GM21526 (cell line): ENCODE results near the gene VSIG4.
A peak's percentile ranks its signal among the peaks of the same experiment; 100 is the strongest.

Source experiments
- ATAC-seq: cut with Tn5 transposase; IDR thresholded peaks from one replicate; pipeline ENCODE4 v1.9.1; 2021; ENCODE audit warnings: moderate library complexity; ENCODE audit not compliant: unreplicated experiment, low FRiP score

VSIG4 gene

DNA sequence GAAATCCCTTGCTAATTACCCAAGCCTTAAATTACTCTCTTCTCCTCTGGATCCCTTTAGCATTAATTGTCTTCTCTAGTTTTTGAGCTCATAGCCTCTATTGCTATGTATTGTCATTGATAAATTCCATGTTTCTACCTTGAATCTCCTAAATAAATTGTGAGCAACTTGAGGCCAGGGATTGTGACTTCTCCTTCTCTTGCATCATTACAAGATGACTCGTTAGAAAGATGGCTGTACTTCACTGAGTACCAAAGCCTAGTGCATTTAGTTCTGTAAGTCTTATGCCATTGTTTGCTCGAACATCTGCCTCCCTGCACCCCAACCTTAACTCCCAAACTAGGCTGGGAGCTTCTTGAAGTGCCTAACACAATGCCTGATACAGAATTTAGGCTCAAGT, 15.3 kb downstream of the VSIG4 start:
- no peak for ATAC-seq

- ATAC-seq: no peak
These were observed 15.8 kb downstream of the VSIG4 start for GRCh38 chrX:66024092-66024467.

GRCh38 chrX:66023385-66024091, 16.3 kb downstream of the VSIG4 start:
- ATAC-seq: no peak

DNA sequence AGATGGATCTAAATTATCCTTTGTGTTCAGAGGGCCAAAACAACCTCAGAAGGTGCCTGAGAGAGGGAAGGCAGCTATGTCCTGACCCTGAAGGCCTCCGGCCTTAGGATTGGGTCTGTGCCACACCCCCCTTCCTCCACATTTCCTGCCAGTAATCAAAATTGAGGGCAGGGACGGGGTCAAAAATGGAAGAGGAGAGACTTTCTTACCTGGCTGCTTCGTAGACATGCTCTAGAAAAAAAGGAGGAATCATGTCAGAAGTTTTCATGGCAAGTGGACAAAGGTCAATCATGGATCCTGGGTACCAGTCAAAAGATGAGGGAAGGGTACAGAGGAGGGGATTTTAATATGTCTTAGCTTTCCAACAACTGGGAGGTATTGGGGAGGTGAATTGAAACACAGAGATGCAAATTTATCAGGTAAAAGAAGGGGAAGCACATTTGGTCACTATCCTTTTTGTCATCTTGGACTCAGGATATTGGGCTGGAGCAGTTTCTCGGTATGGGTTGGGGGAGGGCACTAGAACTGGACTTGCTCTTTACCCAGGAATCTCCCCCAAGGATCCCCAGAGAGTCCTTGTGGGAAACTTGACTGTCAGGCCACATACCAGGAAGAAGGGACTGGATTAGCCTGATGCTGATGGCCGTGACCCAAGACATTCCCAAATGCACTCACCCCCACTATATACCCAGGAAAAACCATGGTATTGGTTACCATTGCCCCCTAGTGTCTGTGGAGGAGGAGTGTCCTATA, 17.1 kb downstream of the VSIG4 start:
- no peak for ATAC-seq

DNA sequence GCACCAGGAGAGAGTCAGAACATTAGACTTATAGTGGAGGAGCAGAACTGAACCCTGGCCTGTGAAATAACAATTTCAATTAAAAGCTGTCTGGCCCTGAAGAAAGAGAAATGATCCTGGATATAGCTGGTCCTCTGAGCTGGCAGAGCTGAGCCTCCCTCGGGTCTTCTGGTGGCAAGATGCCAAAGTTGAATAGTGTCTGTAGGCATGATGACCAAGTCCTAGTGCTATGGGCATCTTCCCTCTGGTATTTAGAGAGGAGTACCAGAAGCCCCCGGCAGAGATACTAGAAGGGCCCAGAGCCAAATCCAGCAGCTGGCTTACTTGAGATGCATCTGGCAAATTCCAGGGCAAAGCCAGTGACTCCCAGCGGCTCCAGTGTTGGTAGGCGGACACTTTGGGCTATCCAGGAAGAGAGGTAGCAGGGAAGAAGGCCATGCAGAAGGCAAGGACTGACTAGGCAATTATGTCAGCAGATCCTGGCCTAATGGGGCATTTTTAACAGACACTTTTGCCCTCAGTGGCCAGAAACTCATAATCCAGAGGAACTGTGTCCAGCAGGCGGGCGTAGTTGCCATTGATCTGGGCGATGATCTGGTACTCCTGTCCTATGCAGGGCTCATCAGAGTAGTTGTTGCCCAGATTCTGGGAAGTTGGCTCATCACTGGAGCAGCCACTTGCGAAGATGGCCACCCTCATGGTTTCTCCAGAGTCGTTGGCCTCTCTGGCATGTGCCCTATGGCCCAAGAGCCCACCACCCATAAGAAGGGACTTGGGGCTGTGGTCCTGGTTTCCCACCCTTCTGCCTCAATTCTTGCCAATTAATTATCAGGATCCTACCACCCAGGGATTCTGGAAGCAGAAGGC, 17.9 kb downstream of the VSIG4 start:
- ATAC-seq: no peak

DNA sequence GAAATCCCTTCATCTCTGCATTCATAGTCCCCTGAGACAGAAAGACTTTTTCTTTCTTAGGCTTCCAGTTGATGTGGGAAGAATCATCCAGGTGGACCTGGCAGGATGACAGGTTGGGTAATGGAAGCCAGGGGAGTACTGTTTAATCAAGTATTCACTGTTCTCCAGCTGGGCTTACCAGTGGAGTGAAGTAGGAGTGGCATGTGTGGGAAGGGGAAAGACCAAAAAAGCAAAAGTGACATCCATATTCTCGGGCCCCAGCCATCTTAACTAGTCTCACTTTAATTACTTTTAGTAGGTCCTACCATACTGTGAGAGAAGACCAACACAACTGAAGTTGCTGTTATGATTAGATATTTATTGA, 18.5 kb downstream of the VSIG4 start:
- no peak for ATAC-seq

GRCh38 chrX:66020631-66021334, 19.1 kb downstream of the VSIG4 start:
- no peak for ATAC-seq

GRCh38 chrX:66019974-66020373, 19.9 kb downstream of the VSIG4 start:
- ATAC-seq: no peak

DNA sequence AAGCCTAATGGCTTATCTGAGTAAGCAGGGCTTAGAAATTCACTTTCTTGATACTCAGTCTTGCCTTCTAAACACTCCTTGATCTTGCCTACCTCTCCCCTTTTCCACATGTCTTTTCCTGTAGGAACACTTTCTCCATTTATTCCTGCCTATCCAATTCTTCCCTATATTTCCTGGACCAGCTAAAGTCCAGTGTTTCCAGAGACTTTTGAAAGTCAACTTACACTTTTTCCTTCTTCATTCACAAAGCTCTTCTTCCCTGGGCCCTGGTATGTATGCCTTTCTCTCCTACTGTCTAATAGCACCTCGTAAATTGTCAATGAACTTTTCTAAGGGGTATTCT, 20.6 kb downstream of the VSIG4 start:
- ATAC-seq: no peak

GRCh38 chrX:66018585-66019309, 21.1 kb downstream of the VSIG4 start:
- ATAC-seq: no peak

GRCh38 chrX:66017659-66018170, 22.2 kb downstream of the VSIG4 start:
- no peak for ATAC-seq

- ATAC-seq: peak; percentile 36
These were observed 22.8 kb downstream of the VSIG4 start for GRCh38 chrX:66016905-66017658.

GRCh38 chrX:66015900-66016689, 23.8 kb downstream of the VSIG4 start:
- no peak for ATAC-seq

- peak; percentile 32 for ATAC-seq
These were observed 24.6 kb downstream of the VSIG4 start for GRCh38 chrX:66015152-66015831.

GRCh38 chrX:66014556-66014955, 25.3 kb downstream of the VSIG4 start:
- ATAC-seq: no peak

- ATAC-seq: no peak
These were observed 25.8 kb downstream of the VSIG4 start for GRCh38 chrX:66014084-66014483.

- no peak for ATAC-seq
These were observed 26.6 kb downstream of the VSIG4 start for GRCh38 chrX:66013194-66013816.
